K562 (cell line): ENCODE measurements around the gene BID.

Experiments
- EP300 ChIP-seq: IDR thresholded peaks from 2 replicates; pipeline ENCODE4 v1.6.1; 2012; ENCODE audit warnings: low read length, improper control_type of control experiment
- GABPB1 ChIP-seq: sonication (generic); formaldehyde crosslinking; IDR thresholded peaks from 2 replicates; pipeline ENCODE4 v1.8.0; 2022; ENCODE audit warnings: mild to moderate bottlenecking, missing genetic modification reagents
- MYC ChIP-seq, 2 experiments: fragments of 250-450 bp in 1 of 2; sonication (Bioruptor Pico) in 1 of 2; IDR thresholded peaks; 2 replicates each; pipeline versions ENCODE4 v1.5.1 to v1.6.1; 2012 to 2021; ENCODE audit warnings: low read depth in 2 of 2, borderline replicate concordance in 1 of 2, improper control_type of control experiment in 1 of 2, low read length in 1 of 2, mild to moderate bottlenecking in 1 of 2, moderate library complexity in 1 of 2
- NR3C1 ChIP-seq: sonication (generic); formaldehyde crosslinking; IDR thresholded peaks from 2 replicates; pipeline ENCODE4 v1.8.1; 2022; ENCODE audit warnings: missing genetic modification reagents
- POLR2A ChIP-seq: fragments of 450-650 bp; conservative IDR thresholded peaks from 2 replicates; pipeline ENCODE4 v1.6.1; 2016
- POLR2AphosphoS2 ChIP-seq: IDR thresholded peaks from 2 replicates; pipeline ENCODE4 v1.6.1; 2012; ENCODE audit warnings: low read length, improper control_type of control experiment
- SIN3A ChIP-seq, 2 experiments: fragments of 150-350 bp in 1 of 2; IDR thresholded peaks; 2 replicates each; pipeline ENCODE4 v1.6.1; 2011 to 2016; ENCODE audit warnings: borderline replicate concordance in 2 of 2, low read depth in 2 of 2, low read length in 2 of 2, mild to moderate bottlenecking in 2 of 2, moderate library complexity in 2 of 2; ENCODE audit not compliant: control insufficient read depth in 1 of 2
- TF ChIP-seq, protein P1 (sequence below): fragments of 250-450 bp; sonication (Bioruptor Pico); IDR thresholded peaks from 2 replicates; pipeline ENCODE4 v1.4.0; 2020; ENCODE audit warnings: mild to moderate bottlenecking, moderate library complexity
- TF ChIP-seq, protein P2 (sequence below), 3 experiments: IDR thresholded peaks in 2 of 3; conservative IDR thresholded peaks in 1 of 3; 2 replicates each; pipeline ENCODE4 v1.5.1; 2011 to 2012; ENCODE audit warnings: low read length in 3 of 3, mild to moderate bottlenecking in 3 of 3, control low read depth in 2 of 3, improper control_type of control experiment in 1 of 3, inconsistent platforms in 1 of 3, low read depth in 1 of 3, mixed read lengths in 1 of 3, moderate library complexity in 1 of 3; ENCODE audit not compliant: insufficient read depth in 2 of 3
- TF ChIP-seq, protein P3 (sequence below): sonication (generic); formaldehyde crosslinking; IDR thresholded peaks from 2 replicates; pipeline ENCODE4 v1.8.0; 2023; ENCODE audit warnings: mild to moderate bottlenecking, missing genetic modification reagents
- TF ChIP-seq, protein P4 (sequence below): sonication (generic); formaldehyde crosslinking; IDR thresholded peaks from 2 replicates; pipeline ENCODE4 v1.8.0; 2022; ENCODE audit warnings: mild to moderate bottlenecking, missing genetic modification reagents
- TF ChIP-seq, protein P5 (sequence below), 3 experiments: fragments of 200-800 bp in 1 of 3; sonication (Bioruptor generic) in 1 of 3; sonication (generic) in 1 of 3; formaldehyde crosslinking in 1 of 3; IDR thresholded peaks; 2 replicates each; pipeline versions ENCODE4 v1.6.1 to v1.8.0; 2016 to 2022; ENCODE audit warnings: mild to moderate bottlenecking in 2 of 3, missing compliant biosample characterization in 2 of 3, missing genetic modification characterization in 2 of 3, missing genetic modification reagents in 1 of 3

DNA sequence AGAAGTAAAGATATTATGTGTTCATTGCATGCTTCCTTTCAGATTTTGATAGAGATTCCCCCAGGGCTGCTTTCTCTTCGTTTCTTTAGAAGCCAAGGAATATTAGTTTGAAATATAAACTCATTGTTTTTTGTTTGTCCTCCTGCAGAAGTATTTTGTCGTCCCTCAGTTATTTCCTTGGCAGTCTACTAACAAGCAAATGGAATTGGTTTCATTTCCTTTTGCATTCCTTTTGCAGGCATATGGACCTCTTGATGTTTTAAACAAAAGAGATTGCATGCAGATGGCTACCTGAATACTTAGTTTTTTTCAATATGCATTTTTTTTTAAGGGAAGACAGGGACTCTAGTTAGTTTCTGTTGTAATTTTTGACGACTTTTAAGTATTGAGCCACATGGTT lies 73.5 kb downstream of the BID start:
- TF ChIP-seq EP300 (no peak), POLR2A (no peak), MYC (IDR thresholded peaks at IDR 0.05; ENCODE audit: low read depth, low read length) (no peak), MYC (CRISPR knock-in tag; IDR thresholded peaks at IDR 0.05; ENCODE audit: borderline replicate concordance, low read depth) (no peak), GABPB1 (CRISPR knock-in tag) (no peak), NR3C1 (CRISPR knock-in tag) (no peak), SIN3A (IDR thresholded peaks at IDR 0.05; ENCODE audit: borderline replicate concordance in 2 of 2, control insufficient read depth in 1 of 2, low read depth in 2 of 2, low read length in 2 of 2) (no peak), POLR2AphosphoS2 (no peak)
- TF ChIP-seq, protein P1, sequence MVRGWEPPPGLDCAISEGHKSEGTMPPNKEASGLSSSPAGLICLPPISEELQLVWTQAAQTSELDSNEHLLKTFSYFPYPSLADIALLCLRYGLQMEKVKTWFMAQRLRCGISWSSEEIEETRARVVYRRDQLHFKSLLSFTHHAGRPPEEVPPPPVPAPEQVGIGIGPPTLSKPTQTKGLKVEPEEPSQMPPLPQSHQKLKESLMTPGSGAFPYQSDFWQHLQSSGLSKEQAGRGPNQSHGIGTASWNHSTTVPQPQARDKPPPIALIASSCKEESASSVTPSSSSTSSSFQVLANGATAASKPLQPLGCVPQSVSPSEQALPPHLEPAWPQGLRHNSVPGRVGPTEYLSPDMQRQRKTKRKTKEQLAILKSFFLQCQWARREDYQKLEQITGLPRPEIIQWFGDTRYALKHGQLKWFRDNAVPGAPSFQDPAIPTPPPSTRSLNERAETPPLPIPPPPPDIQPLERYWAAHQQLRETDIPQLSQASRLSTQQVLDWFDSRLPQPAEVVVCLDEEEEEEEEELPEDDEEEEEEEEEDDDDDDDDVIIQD (CRISPR knock-in tag): no peak
- TF ChIP-seq, protein P2, sequence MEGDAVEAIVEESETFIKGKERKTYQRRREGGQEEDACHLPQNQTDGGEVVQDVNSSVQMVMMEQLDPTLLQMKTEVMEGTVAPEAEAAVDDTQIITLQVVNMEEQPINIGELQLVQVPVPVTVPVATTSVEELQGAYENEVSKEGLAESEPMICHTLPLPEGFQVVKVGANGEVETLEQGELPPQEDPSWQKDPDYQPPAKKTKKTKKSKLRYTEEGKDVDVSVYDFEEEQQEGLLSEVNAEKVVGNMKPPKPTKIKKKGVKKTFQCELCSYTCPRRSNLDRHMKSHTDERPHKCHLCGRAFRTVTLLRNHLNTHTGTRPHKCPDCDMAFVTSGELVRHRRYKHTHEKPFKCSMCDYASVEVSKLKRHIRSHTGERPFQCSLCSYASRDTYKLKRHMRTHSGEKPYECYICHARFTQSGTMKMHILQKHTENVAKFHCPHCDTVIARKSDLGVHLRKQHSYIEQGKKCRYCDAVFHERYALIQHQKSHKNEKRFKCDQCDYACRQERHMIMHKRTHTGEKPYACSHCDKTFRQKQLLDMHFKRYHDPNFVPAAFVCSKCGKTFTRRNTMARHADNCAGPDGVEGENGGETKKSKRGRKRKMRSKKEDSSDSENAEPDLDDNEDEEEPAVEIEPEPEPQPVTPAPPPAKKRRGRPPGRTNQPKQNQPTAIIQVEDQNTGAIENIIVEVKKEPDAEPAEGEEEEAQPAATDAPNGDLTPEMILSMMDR (IDR thresholded peaks at IDR 0.05 in 2 of 3, conservative IDR thresholded peaks at IDR 0.05 in 1 of 3; ENCODE audit: insufficient read depth in 2 of 3, low read depth in 1 of 3, low read length in 3 of 3): no peak
- TF ChIP-seq, protein P3, sequence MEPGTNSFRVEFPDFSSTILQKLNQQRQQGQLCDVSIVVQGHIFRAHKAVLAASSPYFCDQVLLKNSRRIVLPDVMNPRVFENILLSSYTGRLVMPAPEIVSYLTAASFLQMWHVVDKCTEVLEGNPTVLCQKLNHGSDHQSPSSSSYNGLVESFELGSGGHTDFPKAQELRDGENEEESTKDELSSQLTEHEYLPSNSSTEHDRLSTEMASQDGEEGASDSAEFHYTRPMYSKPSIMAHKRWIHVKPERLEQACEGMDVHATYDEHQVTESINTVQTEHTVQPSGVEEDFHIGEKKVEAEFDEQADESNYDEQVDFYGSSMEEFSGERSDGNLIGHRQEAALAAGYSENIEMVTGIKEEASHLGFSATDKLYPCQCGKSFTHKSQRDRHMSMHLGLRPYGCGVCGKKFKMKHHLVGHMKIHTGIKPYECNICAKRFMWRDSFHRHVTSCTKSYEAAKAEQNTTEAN (CRISPR knock-in tag): no peak
- TF ChIP-seq, protein P4, sequence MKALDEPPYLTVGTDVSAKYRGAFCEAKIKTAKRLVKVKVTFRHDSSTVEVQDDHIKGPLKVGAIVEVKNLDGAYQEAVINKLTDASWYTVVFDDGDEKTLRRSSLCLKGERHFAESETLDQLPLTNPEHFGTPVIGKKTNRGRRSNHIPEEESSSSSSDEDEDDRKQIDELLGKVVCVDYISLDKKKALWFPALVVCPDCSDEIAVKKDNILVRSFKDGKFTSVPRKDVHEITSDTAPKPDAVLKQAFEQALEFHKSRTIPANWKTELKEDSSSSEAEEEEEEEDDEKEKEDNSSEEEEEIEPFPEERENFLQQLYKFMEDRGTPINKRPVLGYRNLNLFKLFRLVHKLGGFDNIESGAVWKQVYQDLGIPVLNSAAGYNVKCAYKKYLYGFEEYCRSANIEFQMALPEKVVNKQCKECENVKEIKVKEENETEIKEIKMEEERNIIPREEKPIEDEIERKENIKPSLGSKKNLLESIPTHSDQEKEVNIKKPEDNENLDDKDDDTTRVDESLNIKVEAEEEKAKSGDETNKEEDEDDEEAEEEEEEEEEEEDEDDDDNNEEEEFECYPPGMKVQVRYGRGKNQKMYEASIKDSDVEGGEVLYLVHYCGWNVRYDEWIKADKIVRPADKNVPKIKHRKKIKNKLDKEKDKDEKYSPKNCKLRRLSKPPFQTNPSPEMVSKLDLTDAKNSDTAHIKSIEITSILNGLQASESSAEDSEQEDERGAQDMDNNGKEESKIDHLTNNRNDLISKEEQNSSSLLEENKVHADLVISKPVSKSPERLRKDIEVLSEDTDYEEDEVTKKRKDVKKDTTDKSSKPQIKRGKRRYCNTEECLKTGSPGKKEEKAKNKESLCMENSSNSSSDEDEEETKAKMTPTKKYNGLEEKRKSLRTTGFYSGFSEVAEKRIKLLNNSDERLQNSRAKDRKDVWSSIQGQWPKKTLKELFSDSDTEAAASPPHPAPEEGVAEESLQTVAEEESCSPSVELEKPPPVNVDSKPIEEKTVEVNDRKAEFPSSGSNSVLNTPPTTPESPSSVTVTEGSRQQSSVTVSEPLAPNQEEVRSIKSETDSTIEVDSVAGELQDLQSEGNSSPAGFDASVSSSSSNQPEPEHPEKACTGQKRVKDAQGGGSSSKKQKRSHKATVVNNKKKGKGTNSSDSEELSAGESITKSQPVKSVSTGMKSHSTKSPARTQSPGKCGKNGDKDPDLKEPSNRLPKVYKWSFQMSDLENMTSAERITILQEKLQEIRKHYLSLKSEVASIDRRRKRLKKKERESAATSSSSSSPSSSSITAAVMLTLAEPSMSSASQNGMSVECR (CRISPR knock-in tag): no peak
- TF ChIP-seq, protein P5, sequence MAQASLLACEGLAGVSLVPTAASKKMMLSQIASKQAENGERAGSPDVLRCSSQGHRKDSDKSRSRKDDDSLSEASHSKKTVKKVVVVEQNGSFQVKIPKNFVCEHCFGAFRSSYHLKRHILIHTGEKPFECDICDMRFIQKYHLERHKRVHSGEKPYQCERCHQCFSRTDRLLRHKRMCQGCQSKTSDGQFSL (CRISPR knock-in tag; IDR thresholded peaks at IDR 0.05): no peak
- TF ChIP-seq, protein P5 (tag; IDR thresholded peaks at IDR 0.05): no peak
